ENCODE results near the gene NDUFAF7.

GRCh38 chr2:37250869-37251740 lies 19.6 kb downstream of the NDUFAF7 start:
- TF ChIP-seq, protein P1, sequence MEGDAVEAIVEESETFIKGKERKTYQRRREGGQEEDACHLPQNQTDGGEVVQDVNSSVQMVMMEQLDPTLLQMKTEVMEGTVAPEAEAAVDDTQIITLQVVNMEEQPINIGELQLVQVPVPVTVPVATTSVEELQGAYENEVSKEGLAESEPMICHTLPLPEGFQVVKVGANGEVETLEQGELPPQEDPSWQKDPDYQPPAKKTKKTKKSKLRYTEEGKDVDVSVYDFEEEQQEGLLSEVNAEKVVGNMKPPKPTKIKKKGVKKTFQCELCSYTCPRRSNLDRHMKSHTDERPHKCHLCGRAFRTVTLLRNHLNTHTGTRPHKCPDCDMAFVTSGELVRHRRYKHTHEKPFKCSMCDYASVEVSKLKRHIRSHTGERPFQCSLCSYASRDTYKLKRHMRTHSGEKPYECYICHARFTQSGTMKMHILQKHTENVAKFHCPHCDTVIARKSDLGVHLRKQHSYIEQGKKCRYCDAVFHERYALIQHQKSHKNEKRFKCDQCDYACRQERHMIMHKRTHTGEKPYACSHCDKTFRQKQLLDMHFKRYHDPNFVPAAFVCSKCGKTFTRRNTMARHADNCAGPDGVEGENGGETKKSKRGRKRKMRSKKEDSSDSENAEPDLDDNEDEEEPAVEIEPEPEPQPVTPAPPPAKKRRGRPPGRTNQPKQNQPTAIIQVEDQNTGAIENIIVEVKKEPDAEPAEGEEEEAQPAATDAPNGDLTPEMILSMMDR (IDR thresholded peaks at IDR 0.05): no peak
- no peak for TF ChIP-seq POLR2A (IDR thresholded peaks at IDR 0.05)

All from ovary (tissue), 3 donors.